Skeletal muscle tissue (tissue), 4 donors: ENCODE measurements around the gene EMCN. TPM values are rescaled to one million over a fixed set of nuclear protein-coding genes. Genes with fewer than 3 reads are reported as not detected.
"Not testable (repeated sequence)": the region's sequence is repeated elsewhere in the genome, so short reads cannot be mapped to it uniquely, and the experiment has no call there.

Experiments
- H3K27ac ChIP-seq: one replicate; pipeline ENCODE4 v1.7.0; 2013; ENCODE audit warnings: mild to moderate bottlenecking, low read depth, low read length, inconsistent platforms
- H3K27me3 ChIP-seq, 3 donors: one replicate each; pipeline ENCODE4 v1.7.0; 2013; ENCODE audit warnings: low read length in 3 of 3; ENCODE audit not compliant: control insufficient read depth in 3 of 3, insufficient read depth in 3 of 3
- H3K36me3 ChIP-seq, 3 donors: one replicate each; pipeline ENCODE4 v1.7.0; 2013; ENCODE audit warnings: low read length in 3 of 3; ENCODE audit not compliant: control insufficient read depth in 3 of 3, insufficient read depth in 3 of 3
- H3K4me1 ChIP-seq, 3 donors: one replicate each; pipeline ENCODE4 v1.7.0; 2013; ENCODE audit warnings: low read length in 3 of 3, mild to moderate bottlenecking in 3 of 3; ENCODE audit not compliant: control insufficient read depth in 3 of 3, insufficient read depth in 3 of 3
- H3K4me3 ChIP-seq, 3 donors: one replicate each; pipeline ENCODE4 v1.7.0; 2013; ENCODE audit warnings: low read length in 3 of 3
- H3K9ac ChIP-seq, 3 donors: one replicate each; pipeline ENCODE4 v1.7.0; 2013; ENCODE audit warnings: low read length in 3 of 3, mild to moderate bottlenecking in 3 of 3, moderate library complexity in 2 of 3, low read depth in 1 of 3
- H3K9me3 ChIP-seq, 3 donors: one replicate each; pipeline ENCODE4 v1.7.0; 2013; ENCODE audit warnings: low read length in 3 of 3; ENCODE audit not compliant: control insufficient read depth in 3 of 3
- total RNA-seq: library from RNA; depleted of rRNA; stranded (reverse); fragments of >200 nt; gene quantifications from one replicate; pipeline ENCODE4 v1.2.3, GENCODE V29; 2014
- donor health status: Osteomylitis.

EMCN gene
- total RNA-seq, 1 donor from 2014 or later, result 10.4 TPM

- Histone ChIP-seq H3K4me1 (no peaks in the 10 kb centered on the region), H3K27ac (no peak overlapping the region), H3K4me3 (no peak overlapping the region), H3K9ac (no peak overlapping the region), H3K9me3 (no peaks in the 10 kb centered on the region), H3K36me3 (no peaks in the 10 kb centered on the region), H3K27me3 (no peaks in the 10 kb centered on the region)
Measured at GRCh38 chr4:100366213-100366612, 151.6 kb downstream of the EMCN start.

GRCh38 chr4:100362366-100362765 lies 155.5 kb downstream of the EMCN start:
- H3K27ac ChIP-seq, result no peak overlapping the region
- peaks cover 0 to 4% (median 0%) of the 10 kb centered on the region in 3 donors for H3K9me3 ChIP-seq
- H3K4me3 ChIP-seq, result no peak overlapping the region
- H3K36me3 ChIP-seq, result no peaks in the 10 kb centered on the region
- H3K9ac ChIP-seq, result no peak overlapping the region
- H3K4me1 ChIP-seq, result no peaks in the 10 kb centered on the region
- no peaks in the 10 kb centered on the region for H3K27me3 ChIP-seq

DNA sequence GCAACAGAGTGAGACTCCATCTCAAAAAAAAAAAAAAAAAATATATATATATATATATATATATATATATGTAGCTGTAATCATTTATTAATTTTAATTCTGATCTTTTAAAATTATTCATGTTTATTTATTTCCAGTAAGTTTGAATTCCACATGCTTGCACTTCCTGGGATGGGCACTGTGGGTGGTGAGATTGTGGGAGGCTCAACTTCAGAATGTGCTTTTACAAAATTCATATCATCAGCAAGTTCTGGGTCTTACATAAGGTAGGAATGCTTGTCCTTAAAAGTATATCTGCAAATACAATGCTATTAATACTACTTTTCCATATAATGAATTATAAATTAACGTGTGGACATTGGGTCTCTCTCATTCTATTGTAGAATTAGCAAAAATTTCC lies 156.5 kb downstream of the EMCN start:
- no peaks in the 10 kb centered on the region for H3K27me3 ChIP-seq
- H3K4me1 ChIP-seq, result no peaks in the 10 kb centered on the region
- H3K27ac ChIP-seq, result no peak overlapping the region
- H3K4me3 ChIP-seq, result no peak overlapping the region
- no peak overlapping the region for H3K9ac ChIP-seq
- no peaks in the 10 kb centered on the region for H3K36me3 ChIP-seq
- H3K9me3 ChIP-seq, result peaks cover 0 to 4% (median 0%) of the 10 kb centered on the region in 3 donors

DNA sequence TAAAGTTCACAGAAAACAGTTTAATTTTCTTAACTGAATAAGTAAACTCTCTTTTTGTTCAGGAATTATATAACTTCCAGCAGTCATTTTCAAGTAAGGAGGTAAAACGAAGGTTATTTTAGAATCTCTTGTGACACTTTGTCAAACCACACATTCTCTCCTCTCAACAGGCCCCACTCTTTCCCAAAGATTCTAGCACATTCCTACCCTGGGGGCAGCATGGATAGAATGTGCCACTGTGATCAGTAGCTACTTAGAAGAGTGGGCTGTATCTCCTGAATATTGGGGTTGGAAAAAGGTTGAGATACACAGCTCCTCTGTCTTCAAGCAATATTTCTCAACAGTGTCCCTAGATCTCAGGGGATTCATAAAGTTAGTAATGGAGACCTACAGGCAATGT lies 157.6 kb downstream of the EMCN start:
- Histone ChIP-seq H3K9ac (no peak overlapping the region), H3K27ac (no peak overlapping the region), H3K27me3 (no peaks in the 10 kb centered on the region), H3K4me3 (no peak overlapping the region), H3K9me3 (peaks cover 0 to 4% (median 0%) of the 10 kb centered on the region in 3 donors), H3K4me1 (no peaks in the 10 kb centered on the region), H3K36me3 (no peaks in the 10 kb centered on the region)

DNA sequence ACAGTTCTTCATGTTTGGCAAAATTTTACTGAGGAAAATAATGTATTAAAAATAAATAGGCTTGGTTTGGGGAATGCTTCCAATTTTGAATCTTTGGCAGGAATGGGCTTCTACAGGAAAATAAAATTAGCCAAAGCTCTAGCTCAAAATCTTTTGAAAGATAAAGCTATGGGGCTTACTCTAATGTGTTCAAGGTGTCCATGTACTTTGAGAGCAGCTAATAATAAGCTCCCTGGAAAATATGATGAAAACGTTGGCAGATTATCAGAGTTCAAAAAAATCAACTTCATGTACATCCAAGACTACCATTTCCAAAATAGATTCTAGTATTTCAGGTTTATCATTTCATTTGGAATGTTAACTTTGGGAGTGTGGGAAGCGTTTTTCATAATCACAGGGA lies 158.4 kb downstream of the EMCN start:
- H3K36me3 ChIP-seq, result no peaks in the 10 kb centered on the region
- no peaks in the 10 kb centered on the region for H3K4me1 ChIP-seq
- no peaks in the 10 kb centered on the region for H3K27me3 ChIP-seq
- H3K9ac ChIP-seq, result no peak overlapping the region
- no peak overlapping the region for H3K4me3 ChIP-seq
- H3K9me3 ChIP-seq, result peaks cover 0 to 4% (median 0%) of the 10 kb centered on the region in 3 donors
- no peak overlapping the region for H3K27ac ChIP-seq

DNA sequence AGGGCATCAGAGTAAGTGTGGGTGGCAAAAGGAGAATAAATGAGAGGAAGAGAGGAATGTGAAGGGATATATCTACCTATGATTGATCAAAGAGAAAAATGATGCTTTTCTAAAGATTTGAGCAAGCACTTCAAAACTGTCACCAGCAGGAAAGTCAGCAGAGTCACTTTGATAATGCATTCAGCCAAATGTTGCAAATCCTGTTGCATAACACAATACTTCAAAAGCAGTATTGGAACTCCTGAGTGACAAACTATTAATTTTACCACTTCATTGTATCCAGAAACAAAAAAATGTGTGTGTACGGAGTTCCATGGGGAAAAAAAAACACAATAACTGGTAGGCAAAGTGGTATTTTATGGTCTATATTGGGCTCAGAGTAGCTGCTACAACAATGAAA lies 160.3 kb downstream of the EMCN start:
- H3K27ac ChIP-seq, result no peak overlapping the region
- no peaks in the 10 kb centered on the region for H3K4me1 ChIP-seq
- no peak overlapping the region for H3K9ac ChIP-seq
- no peaks in the 10 kb centered on the region for H3K36me3 ChIP-seq
- H3K4me3 ChIP-seq, result no peak overlapping the region
- no peaks in the 10 kb centered on the region for H3K27me3 ChIP-seq
- H3K9me3 ChIP-seq, result peaks cover 0 to 4% (median 0%) of the 10 kb centered on the region in 3 donors

GRCh38 chr4:100356172-100356571 lies 161.7 kb downstream of the EMCN start:
- H3K4me1 ChIP-seq, result no peaks in the 10 kb centered on the region
- H3K4me3 ChIP-seq, result no peak overlapping the region
- H3K27me3 ChIP-seq, result no peaks in the 10 kb centered on the region
- no peak overlapping the region for H3K9ac ChIP-seq
- H3K9me3 ChIP-seq, result peaks cover 0 to 4% (median 0%) of the 10 kb centered on the region in 3 donors
- H3K27ac ChIP-seq, result no peak overlapping the region
- H3K36me3 ChIP-seq, result no peaks in the 10 kb centered on the region

- not testable (repeated sequence) for H3K9ac ChIP-seq, H3K4me1 ChIP-seq, H3K27me3 ChIP-seq, H3K36me3 ChIP-seq, H3K27ac ChIP-seq, H3K4me3 ChIP-seq, H3K9me3 ChIP-seq
Measured at GRCh38 chr4:100352352-100352751, 165.5 kb downstream of the EMCN start.

- Histone ChIP-seq H3K27ac (no peak overlapping the region), H3K36me3 (no peaks in the 10 kb centered on the region), H3K9ac (no peak overlapping the region), H3K4me1 (no peaks in the 10 kb centered on the region), H3K27me3 (no peaks in the 10 kb centered on the region), H3K9me3 (no peaks in the 10 kb centered on the region), H3K4me3 (no peak overlapping the region)
Measured at GRCh38 chr4:100348473-100348872, 169.3 kb downstream of the EMCN start.

- Histone ChIP-seq H3K9ac (no peak overlapping the region), H3K27me3 (no peaks in the 10 kb centered on the region), H3K9me3 (no peaks in the 10 kb centered on the region), H3K4me1 (no peaks in the 10 kb centered on the region), H3K36me3 (no peaks in the 10 kb centered on the region), H3K4me3 (no peak overlapping the region), H3K27ac (no peak overlapping the region)
Measured at GRCh38 chr4:100347241-100347640, 170.6 kb downstream of the EMCN start.

DNA sequence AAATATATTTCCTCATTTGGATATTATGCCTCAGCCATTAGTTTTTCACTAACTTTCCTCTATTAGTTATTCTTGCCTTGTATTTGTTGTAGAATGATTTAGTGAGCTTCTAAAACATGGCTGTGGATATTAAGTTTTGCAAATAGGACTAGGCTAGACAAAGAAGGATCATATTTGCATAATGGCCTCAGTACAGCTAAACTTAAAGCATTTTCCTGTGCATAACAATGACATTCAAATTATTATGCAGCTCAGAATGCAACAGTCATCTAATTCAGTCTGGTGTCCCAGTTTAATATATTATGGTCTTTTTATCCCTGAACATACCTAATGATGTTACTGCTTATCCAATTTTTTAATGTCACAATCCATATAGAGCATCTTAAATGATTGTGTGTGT lies 172.2 kb downstream of the EMCN start:
- peaks cover 3 to 5% (median 5%) of the 10 kb centered on the region in 3 donors for H3K4me1 ChIP-seq
- H3K9me3 ChIP-seq, result no peaks in the 10 kb centered on the region
- H3K27ac ChIP-seq, result no peak overlapping the region
- H3K36me3 ChIP-seq, result no peaks in the 10 kb centered on the region
- no peak overlapping the region for H3K4me3 ChIP-seq
- no peaks in the 10 kb centered on the region for H3K27me3 ChIP-seq
- H3K9ac ChIP-seq, result no peak overlapping the region
